CD14-positive monocyte (primary cell): ENCODE results near the gene FAAP20. TPM values are rescaled to one million over a fixed set of nuclear protein-coding genes. Genes with fewer than 3 reads are reported as not detected.

Source experiments
- DNase-seq, 3 donors: peaks; one replicate each; pipeline ENCODE4 v3.0.0-alpha.2; 2011 to 2022
- H2AFZ ChIP-seq: 2 replicates; pipeline ENCODE4 v1.6.0; 2012; ENCODE audit warnings: mild to moderate bottlenecking, low read depth, low read length, inconsistent platforms; ENCODE audit not compliant: insufficient read depth, poor library complexity, severe bottlenecking
- H3K27ac ChIP-seq, 2 donors: 1 replicate in 1 of 2; 2 replicates in 1 of 2; pipeline ENCODE4 v1.5.1; 2012 to 2013; ENCODE audit warnings: low read length in 2 of 2, control low read depth in 1 of 2, inconsistent platforms in 1 of 2, low read depth in 1 of 2, mild to moderate bottlenecking in 1 of 2
- H3K27me3 ChIP-seq, 2 donors: one replicate each; pipeline versions ENCODE4 v1.6.0 to v1.6.1; 2011 to 2013; ENCODE audit warnings: low read length in 2 of 2; ENCODE audit not compliant: control insufficient read depth in 2 of 2, insufficient read depth in 2 of 2
- H3K36me3 ChIP-seq, 2 donors: replicated peaks in 1 of 2; 1 replicate in 1 of 2; 2 replicates in 1 of 2; pipeline versions ENCODE4 v1.5.1 to v1.6.1; 2012 to 2013; ENCODE audit warnings: low read length in 2 of 2, control low read depth in 1 of 2, inconsistent platforms in 1 of 2, mild to moderate bottlenecking in 1 of 2; ENCODE audit not compliant: insufficient read depth in 2 of 2, control insufficient read depth in 1 of 2
- H3K4me1 ChIP-seq, 2 donors: 1 replicate in 1 of 2; 2 replicates in 1 of 2; pipeline versions ENCODE4 v1.5.1 to v1.6.1; 2012 to 2013; ENCODE audit warnings: low read length in 2 of 2, control low read depth in 1 of 2, inconsistent platforms in 1 of 2, mild to moderate bottlenecking in 1 of 2, moderate library complexity in 1 of 2; ENCODE audit not compliant: insufficient read depth in 2 of 2, control insufficient read depth in 1 of 2
- H3K4me2 ChIP-seq: replicated peaks from 2 replicates; pipeline ENCODE3; 2012; ENCODE audit warnings: low read length, moderate library complexity, mild to moderate bottlenecking; ENCODE audit not compliant: poor library complexity, severe bottlenecking; ENCODE audit errors: extremely low read depth
- H3K4me3 ChIP-seq, 3 experiments: fragments of 200-600 bp in 1 of 3; sonication (generic) in 1 of 3; replicated peaks in 1 of 3; 1 replicate in 2 of 3; 2 replicates in 1 of 3; pipeline ENCODE4 v1.5.1; 2011 to 2013; ENCODE audit warnings: low read length in 3 of 3, mild to moderate bottlenecking in 3 of 3, control low read depth in 2 of 3, low read depth in 2 of 3, inconsistent platforms in 1 of 3, moderate library complexity in 1 of 3
- H3K79me2 ChIP-seq: 2 replicates; pipeline ENCODE4 v1.6.0; 2012; ENCODE audit warnings: mild to moderate bottlenecking, control low read depth, inconsistent platforms, low read length, moderate library complexity; ENCODE audit not compliant: insufficient read depth
- H3K9ac ChIP-seq: 2 replicates; pipeline ENCODE4 v1.6.0; 2017; ENCODE audit warnings: low read length, mild to moderate bottlenecking; ENCODE audit not compliant: insufficient read depth, poor library complexity, severe bottlenecking
- H3K9me3 ChIP-seq, 2 donors: replicated peaks in 1 of 2; 1 replicate in 1 of 2; 2 replicates in 1 of 2; pipeline versions ENCODE4 v1.5.1 to v1.6.1; 2012 to 2013; ENCODE audit warnings: low read length in 2 of 2, control low read depth in 1 of 2; ENCODE audit not compliant: control insufficient read depth in 1 of 2, insufficient read depth in 1 of 2
- H4K20me1 ChIP-seq: 2 replicates; pipeline ENCODE4 v1.6.0; 2012; ENCODE audit warnings: mild to moderate bottlenecking, low read length, control low read depth, moderate library complexity; ENCODE audit not compliant: insufficient read depth
- H3K27ac Mint-ChIP-seq, 7 donors: one replicate each; pipeline ENCODE4 v1.8.0; 2020; ENCODE audit warnings: mild to moderate bottlenecking in 7 of 7, mixed read lengths in 7 of 7, moderate library complexity in 6 of 7, inconsistent platforms in 2 of 7
- H3K27me3 Mint-ChIP-seq, 3 donors: one replicate each; pipeline ENCODE4 v1.8.0; 2021 to 2022; ENCODE audit warnings: low read depth in 3 of 3, mild to moderate bottlenecking in 3 of 3, mixed read lengths in 3 of 3, moderate library complexity in 3 of 3, inconsistent platforms in 1 of 3
- H3K36me3 Mint-ChIP-seq, 2 donors: one replicate each; pipeline ENCODE4 v1.8.0; 2020; ENCODE audit warnings: mixed read lengths in 2 of 2, inconsistent platforms in 1 of 2, mild to moderate bottlenecking in 1 of 2
- H3K4me1 Mint-ChIP-seq: one replicate; pipeline ENCODE4 v1.8.0; 2020; ENCODE audit warnings: mild to moderate bottlenecking, mixed read lengths
- H3K4me3 Mint-ChIP-seq, 2 donors: one replicate each; pipeline ENCODE4 v1.8.0; 2020; ENCODE audit warnings: mild to moderate bottlenecking in 2 of 2, mixed read lengths in 2 of 2, moderate library complexity in 1 of 2
- H3K9me3 Mint-ChIP-seq, 7 donors: one replicate each; pipeline ENCODE4 v1.8.0; 2020 to 2022; ENCODE audit warnings: mixed read lengths in 7 of 7, mild to moderate bottlenecking in 6 of 7, moderate library complexity in 6 of 7, inconsistent platforms in 2 of 7
- WGBS: methylation state at CpG from one replicate; pipeline ENCODE4 v1.1.5; 2013; ENCODE audit warnings: missing lambda C conversion rate; ENCODE audit not compliant: insufficient coverage; 5-methylcytosine and 5-hydroxymethylcytosine counted together
- intact Hi-C, 2 donors: fragments of 100-400 bp; cut with micrococcal nuclease; formaldehyde crosslinking; loops; one replicate each; pipeline versions ENCODE4 v1.15.0 to v1.15.1; 2023
- polyA plus RNA-seq, 3 donors: library from polyadenylated mRNA; depleted of rRNA in 1 of 3; unstranded in 2 of 3; stranded (reverse) in 1 of 3; fragments of 300-500 nt in 2 of 3; fragments of >200 nt in 1 of 3; fragmentation: Illumina TruSeq in 2 of 3; gene quantifications; 1 replicate in 2 of 3; 2 replicates in 1 of 3; pipeline ENCODE4 v1.2.3, GENCODE V29; 2012 to 2021
- TF ChIP-seq, protein P1 (sequence below): fragments of 200-600 bp; IDR thresholded peaks from one replicate; pipeline ENCODE4 v1.8.0; 2022; ENCODE audit warnings: antibody characterized with exemption, mild to moderate bottlenecking

The FAAP20 gene
- polyA plus RNA-seq, 3 donors = 11.8 to 49.3 (median 35.1) TPM

DNA sequence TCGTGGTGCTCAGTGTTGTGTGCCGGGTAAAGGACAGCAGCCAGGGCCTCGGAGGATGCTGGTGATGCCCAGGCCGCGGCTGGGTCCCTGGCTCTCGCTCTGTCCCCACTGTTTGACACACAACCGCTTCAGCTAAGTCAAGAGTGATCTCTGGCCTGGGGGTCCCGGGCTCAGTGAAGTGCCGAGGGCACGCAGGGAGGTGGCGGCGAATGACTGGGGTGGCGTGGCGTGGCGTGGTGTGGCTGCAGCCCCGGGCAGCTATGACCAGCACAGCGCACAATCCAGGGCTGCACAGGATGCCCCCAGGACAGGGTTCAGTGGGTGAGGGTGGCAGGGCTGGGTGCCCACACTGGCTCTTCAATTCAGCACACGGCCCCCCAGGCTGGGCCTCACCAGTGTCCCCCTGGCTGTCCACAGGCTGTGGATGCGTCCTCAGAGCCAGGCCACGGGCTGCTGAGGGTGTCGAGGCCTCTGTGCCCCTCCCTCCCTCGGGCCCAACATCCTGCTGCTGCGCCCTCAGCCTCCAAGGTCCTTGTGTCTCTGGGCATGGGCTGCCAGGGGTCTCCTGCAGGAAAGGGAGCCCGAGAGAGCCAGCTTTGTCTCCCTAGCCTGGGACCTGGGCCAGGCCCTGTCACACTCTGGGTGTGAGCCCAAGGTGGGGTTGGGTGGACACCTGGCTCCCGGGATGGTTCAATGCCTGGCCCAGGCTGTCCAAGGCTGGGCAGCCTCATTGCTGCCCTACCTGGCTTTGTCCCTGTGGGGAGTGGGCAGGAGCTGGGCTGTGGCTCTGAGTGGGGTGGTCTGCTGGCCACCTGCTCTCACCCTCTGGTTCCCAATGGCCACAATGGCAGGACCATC, 21.6 kb upstream of the FAAP20 start:
- Mint-ChIP-seq H3K27ac (no peak overlapping the region), H3K27me3 (peaks cover 4 to 21% (median 11%) of the 10 kb centered on the region in 3 donors), H3K9me3 (peaks cover 0 to 4% (median 2%) of the 10 kb centered on the region in 7 donors), H3K4me1 (peaks cover 16% of the 10 kb centered on the region), H3K36me3 (no peaks in the 10 kb centered on the region), H3K4me3 (no peak overlapping the region)
- peaks cover 0 to 7% of the 10 kb centered on the region in 2 donors for H3K27me3 ChIP-seq
- no peaks in the 10 kb centered on the region for H3K79me2 ChIP-seq
- no peak overlapping the region for H3K27ac ChIP-seq
- TF ChIP-seq, protein P1, sequence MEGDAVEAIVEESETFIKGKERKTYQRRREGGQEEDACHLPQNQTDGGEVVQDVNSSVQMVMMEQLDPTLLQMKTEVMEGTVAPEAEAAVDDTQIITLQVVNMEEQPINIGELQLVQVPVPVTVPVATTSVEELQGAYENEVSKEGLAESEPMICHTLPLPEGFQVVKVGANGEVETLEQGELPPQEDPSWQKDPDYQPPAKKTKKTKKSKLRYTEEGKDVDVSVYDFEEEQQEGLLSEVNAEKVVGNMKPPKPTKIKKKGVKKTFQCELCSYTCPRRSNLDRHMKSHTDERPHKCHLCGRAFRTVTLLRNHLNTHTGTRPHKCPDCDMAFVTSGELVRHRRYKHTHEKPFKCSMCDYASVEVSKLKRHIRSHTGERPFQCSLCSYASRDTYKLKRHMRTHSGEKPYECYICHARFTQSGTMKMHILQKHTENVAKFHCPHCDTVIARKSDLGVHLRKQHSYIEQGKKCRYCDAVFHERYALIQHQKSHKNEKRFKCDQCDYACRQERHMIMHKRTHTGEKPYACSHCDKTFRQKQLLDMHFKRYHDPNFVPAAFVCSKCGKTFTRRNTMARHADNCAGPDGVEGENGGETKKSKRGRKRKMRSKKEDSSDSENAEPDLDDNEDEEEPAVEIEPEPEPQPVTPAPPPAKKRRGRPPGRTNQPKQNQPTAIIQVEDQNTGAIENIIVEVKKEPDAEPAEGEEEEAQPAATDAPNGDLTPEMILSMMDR = no peak
- intact Hi-C loops = no loop called here
- WGBS = 97% methylated on average over 24 of the region's 25 CpGs
- H3K36me3 ChIP-seq = no peaks in the 10 kb centered on the region
- H3K4me2 ChIP-seq = no peak overlapping the region
- no peak overlapping the region for H3K9ac ChIP-seq
- no peaks in the 10 kb centered on the region for H4K20me1 ChIP-seq
- no peak overlapping the region for H2AFZ ChIP-seq
- H3K9me3 ChIP-seq = no peaks in the 10 kb centered on the region
- peaks cover 17 to 22% of the 10 kb centered on the region in 2 donors for H3K4me1 ChIP-seq
- H3K4me3 ChIP-seq = no peak overlapping the region
- DNase-seq = no peak

DNA sequence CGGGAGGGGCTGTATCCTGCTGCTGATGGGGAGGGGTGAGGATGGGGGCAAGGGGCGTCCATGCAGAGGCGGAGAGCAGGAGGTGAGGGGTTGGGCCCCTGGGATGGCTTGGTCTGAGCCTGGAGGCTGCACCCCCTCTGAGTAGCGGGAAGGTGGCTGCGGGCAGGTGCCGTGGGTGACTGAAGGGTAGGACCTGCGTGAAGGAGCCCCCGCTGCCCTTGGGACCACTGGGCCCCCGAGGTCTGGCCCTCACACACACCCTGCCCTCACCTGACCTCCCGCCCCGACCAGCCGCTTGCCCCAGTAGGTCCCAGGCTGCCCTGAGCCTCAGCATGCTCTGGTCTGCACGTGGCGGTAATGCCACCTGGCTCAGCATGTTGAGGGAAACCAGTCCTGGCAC, 20.8 kb upstream of the FAAP20 start:
- no peak for DNase-seq
- H3K9ac ChIP-seq = no peak overlapping the region
- no peaks in the 10 kb centered on the region for H3K9me3 ChIP-seq
- H3K27ac ChIP-seq = no peak overlapping the region
- peaks cover 17 to 22% of the 10 kb centered on the region in 2 donors for H3K4me1 ChIP-seq
- H3K36me3 Mint-ChIP-seq = no peaks in the 10 kb centered on the region
- intact Hi-C loops = no loop called here
- no peak overlapping the region for H3K4me2 ChIP-seq
- peaks cover 16% of the 10 kb centered on the region for H3K4me1 Mint-ChIP-seq
- no peak overlapping the region for H3K4me3 Mint-ChIP-seq
- 94% methylated on average over 11 of the region's 14 CpGs for WGBS
- H2AFZ ChIP-seq = no peak overlapping the region
- H3K79me2 ChIP-seq = no peaks in the 10 kb centered on the region
- H3K27ac Mint-ChIP-seq = peak overlapping the region in 1 of 7 donors; percentile 40
- H3K36me3 ChIP-seq = no peaks in the 10 kb centered on the region
- H3K9me3 Mint-ChIP-seq = peaks cover 0 to 4% (median 2%) of the 10 kb centered on the region in 7 donors
- TF ChIP-seq, protein P1 = no peak
- no peaks in the 10 kb centered on the region for H4K20me1 ChIP-seq
- H3K27me3 Mint-ChIP-seq = peaks cover 7 to 20% (median 11%) of the 10 kb centered on the region in 3 donors
- peaks cover 0 to 9% of the 10 kb centered on the region in 2 donors for H3K27me3 ChIP-seq
- no peak overlapping the region for H3K4me3 ChIP-seq
